GM21515 (cell line): ENCODE data around the gene DDRGK1.

ENCODE experiments used
- ATAC-seq: cut with Tn5 transposase; IDR thresholded peaks from one replicate; pipeline ENCODE4 v1.9.1; 2021; ENCODE audit not compliant: unreplicated experiment

DDRGK1 gene

DNA sequence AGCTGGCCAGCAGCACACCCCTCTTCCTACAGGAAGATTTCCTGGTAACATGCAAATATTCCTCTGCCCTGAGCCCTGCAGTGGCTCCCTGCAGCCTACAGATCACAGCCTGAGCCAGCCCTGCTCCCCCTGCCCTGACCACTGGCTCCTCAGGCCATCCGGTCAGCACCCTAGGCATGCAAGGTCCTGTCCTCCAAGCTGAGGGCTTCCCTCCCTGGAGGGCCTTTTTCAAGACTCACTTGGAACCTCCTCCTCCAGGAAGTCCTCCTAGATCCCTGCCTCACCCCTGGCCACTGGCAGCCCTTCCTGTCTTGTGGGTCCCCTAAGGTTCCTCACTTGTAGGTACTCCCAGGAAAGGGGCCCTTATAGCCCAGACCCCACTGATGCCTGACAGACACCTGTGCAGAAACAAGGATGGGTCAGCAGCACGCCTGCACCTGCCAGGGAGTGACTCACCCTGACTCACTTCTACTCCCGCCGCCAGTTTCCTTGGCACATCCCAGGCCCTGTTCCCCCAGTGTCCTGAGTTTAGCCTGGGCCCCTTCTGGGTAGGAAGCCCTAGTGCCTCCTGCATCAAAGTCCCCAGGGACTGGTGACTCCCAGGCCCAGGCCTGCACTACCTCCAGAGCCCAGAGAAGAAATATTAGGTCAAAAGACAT is 31.3 kb upstream of the DDRGK1 start:
- ATAC-seq = no peak

DNA sequence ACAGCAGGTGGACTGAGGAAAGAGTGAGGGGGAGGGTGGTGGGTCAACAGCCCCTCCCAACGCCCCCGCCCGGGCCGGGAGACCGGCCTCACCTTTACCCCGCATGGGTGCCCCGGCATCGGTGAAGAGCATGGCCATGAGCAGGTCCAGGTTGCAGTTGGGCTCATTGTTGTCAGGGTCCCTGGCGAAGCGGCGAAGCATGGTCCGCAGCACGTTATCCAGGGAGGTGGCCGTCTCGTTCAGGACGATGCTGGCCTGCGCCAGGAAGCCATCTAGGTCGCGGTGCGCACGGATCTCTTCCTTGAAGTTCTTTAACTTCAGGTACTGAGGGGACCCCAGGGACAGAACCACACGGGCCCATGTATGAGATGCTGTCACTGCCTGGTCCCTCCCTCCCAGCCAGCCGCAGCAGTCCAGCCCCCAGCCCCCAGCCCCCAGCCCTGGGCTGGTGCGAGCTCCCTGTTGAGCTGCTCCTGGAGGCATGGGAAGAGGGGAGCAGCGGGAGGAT is 29.6 kb upstream of the DDRGK1 start:
- no peak for ATAC-seq

DNA sequence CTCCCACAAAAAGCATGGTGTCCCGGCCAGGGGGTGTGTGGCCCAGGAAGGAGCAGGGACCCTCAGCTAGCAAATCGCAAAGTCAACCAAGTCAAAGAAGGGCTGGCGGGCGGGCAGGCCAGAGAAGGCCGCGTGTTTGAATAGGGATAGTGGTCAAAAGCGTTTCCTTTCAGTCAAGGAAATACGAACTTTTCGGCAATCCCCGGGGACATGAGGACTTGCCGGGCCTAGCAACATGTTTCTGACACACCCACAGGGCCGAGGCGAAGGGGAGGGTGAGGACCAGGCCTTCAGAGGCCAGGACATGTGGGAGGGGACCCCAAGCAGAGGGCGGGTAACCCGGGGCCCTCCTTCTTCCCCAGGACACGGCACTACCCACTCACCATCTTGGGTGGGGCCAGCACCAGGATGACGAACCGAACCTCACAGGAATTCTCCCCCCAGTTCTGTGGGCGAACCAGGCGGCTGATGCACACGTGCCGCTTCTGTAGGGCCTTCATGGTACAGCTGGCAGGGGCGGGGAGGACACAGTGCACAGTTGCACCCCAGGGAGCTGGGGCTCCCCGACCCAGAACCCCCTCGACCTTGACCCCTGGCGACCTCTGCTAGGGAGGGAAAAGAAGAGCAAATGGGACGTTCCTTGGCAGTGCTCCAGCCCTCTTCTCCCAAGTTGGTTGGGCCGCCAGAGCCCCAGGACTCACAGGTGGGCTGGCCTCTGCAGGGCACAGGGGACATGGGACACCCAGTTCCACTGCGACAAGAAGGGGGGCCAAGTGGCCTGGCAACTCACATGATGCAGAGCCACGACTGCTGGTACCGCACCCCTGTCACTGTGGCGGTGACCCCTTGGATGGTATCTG is 28.9 kb upstream of the DDRGK1 start:
- ATAC-seq = no peak

DNA sequence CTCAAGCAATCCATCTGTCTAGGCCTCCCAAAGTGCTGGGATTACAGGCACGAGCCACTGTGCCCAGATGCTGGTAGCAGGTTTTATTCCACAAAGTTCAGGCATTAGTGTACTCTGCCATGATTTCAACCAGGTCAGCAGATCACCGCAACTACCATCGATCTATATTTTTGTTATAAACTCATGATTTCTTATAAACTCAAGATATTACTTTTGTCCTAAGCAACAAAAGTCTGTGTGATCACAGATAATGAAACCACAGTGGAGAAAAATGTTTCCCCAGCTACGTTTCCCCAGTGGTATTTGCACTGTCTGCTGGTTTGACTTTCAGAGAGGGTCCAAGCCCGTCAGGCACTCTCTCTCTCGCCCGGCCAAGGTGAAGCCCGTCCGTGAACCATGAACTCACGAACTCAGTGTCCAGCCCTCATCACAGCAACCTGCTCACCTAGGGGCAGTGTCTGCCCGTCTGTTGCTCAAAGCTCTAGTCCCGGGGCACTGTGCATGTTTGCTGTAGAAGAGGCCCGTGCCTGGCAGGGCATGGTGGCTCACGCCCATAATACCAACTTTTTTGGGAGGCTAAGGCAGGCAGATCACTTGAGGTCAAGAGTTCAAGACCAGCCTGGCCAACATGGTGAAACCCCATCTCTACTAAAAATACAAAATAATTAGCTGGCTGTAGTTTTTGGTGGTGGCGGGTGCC is 27.6 kb upstream of the DDRGK1 start:
- ATAC-seq = no peak

DNA sequence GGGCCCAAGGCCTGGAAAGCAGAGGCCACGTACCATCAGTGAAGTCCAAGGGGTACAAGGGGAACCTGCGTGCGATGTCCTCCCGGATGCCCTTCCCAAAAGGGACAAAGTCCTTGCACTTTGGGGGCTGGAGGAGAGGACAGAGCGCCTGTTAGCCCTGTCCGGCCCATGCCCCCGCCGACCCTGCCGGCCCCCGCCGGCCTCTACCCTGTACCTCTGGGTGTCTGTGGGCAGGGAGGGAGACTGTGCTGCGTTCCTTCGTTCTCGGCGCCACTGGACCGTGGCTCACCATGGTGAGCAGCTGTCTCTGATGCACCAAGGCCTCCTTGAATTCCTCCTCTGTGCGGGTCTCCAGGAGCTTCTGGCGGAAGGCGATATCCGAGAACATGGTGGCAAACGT is 26.6 kb upstream of the DDRGK1 start:
- ATAC-seq = no peak

DNA sequence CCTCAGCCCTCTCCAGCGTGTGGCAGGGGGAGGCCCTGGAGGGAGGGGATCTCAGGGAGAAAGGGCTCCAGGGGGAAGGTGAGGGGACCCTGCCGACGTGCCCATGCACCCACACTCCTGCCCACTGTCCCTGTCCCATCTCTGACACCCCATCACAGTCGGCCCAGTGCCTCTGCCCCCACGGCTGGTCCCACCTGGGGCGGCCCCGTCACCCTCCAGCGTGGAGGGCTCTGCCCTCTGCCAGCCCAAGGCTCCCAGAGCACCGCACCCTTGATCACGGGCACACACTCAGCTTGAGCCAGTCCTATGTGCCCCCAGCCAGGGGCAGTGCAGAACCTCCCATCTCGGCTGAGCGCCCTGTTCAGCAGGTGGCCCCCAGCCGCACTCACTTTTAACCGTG is 25.3 kb upstream of the DDRGK1 start:
- no peak for ATAC-seq

DNA sequence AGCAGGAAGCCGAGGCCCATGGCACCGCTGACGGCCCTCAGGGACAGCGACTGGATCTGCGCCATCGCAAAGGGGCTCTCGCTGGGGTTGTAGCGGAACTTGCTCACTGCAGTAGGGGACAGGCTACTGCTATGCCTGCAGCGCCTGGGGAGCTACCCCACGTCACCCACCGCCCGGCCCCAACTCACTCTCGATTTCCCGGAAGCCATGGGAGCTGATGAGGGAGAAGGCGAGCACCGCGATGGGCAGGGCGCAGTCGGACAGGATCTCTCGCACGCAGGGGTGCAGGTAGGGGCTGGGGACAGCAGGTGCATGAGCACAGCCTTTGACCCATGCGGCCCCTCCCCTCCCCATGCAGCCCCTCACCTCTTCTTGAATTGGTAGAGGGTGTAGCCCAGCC is 24.7 kb upstream of the DDRGK1 start:
- no peak for ATAC-seq

DNA sequence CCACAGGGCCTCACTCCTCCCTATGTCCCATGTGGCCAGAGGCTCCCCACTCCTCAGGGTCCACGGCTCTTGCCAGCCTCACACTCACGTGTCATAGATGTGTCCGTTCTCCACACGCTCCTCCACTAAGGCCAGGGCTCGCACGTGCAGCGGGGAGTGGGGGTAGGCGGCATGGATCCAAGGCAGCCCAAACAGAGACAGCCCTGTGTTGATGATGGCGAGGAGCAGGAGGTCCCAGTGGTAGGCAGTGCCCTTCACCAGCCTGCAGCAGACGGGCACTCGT is 24.2 kb upstream of the DDRGK1 start:
- ATAC-seq = no peak

DNA sequence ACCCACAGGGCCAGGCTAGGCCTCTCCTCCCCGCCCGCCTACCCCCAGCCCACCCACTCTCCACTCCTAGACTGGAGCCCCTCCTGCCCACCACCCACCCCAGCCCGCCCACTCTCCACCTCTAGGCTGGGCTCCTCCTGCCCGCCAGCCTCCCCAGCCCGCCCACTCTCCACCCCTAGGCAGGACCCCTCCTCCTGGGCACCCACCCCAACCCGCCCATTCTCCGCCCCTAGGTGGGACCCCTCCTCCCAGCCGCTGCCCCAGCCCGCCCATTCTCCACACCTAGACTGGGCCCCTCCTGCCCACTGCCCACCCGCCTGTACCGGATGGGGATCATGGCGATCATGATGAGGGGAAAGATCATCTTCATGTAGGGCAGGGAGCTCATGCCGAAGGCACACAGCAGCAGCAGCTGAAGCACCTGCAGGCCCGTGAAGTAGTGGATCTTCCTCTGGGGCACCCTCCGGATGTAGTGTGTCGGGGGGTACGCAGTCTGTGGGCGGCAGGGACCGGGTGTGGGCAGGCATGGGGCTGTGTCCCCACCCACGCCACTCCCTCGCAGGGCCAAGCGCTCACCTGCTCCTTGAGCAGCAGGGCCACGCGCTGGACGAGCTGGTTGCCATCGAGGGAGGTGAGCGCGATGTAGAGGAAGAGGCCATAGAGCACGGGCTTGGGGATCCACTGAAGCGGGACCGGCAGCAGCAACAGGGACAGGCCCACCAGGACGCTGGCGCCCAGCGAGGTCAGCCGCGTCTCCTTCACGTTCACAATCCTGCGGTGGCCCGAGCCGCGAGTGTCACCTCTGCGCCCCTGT is 23.7 kb upstream of the DDRGK1 start:
- no peak for ATAC-seq

DNA sequence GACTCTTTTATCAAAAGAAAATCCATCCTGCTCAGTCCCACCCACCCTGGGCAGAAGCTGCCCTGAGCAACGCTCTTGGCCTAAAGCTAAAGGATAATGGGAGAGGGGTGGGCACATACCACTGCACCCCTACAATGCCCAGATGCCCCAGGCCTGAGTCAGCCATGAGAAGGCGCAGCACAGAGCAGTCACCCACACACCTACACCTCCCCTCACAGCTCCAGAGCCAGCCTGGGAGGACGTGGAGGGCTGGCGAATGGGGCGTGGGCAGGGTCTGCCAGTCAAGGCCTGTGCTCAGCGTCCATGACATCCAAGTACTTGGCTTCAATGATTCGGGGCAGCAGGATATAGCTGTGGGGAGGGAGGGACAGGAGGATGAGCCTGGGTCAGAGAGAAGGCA is 23.0 kb upstream of the DDRGK1 start:
- ATAC-seq = no peak

DNA sequence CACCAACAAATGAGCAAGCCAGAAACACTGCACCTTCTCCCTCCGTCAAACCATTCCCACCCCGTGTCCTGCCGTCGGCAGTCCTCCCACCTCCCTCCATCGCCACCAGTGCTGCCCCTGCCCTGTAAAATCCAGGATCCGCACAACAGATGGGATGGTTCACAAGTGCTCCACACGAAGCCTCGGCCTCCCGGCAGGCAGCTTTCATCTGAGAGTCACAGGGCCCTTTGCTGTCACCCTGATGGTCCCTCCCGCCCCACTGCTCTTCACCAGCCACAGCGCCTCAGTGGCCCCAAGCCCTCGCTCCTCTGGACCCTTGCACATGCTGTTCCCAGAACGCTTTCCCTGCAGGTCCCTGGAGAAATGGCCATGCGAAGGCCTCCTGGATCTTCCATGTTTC is 22.4 kb upstream of the DDRGK1 start:
- ATAC-seq = no peak

DNA sequence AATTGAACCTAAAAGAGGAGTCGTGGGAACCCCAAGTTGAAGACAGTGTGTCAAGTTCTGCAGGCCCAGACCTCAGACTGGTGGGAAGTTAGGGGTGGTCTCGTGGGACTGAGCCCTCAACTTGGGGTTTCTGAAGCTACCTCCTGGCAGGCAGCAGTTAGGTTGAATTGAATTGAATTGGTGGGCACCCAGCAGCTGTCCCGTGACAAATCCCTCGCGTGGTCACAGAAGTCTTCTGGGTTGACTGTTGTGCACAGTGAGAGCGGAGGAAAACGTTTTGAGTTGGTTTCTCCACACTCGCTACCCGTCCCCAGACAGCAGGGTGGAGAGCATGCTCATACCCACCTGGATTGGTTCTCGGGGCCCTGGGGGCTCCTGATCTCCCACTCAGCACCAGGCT is 21.6 kb upstream of the DDRGK1 start:
- no peak for ATAC-seq

DNA sequence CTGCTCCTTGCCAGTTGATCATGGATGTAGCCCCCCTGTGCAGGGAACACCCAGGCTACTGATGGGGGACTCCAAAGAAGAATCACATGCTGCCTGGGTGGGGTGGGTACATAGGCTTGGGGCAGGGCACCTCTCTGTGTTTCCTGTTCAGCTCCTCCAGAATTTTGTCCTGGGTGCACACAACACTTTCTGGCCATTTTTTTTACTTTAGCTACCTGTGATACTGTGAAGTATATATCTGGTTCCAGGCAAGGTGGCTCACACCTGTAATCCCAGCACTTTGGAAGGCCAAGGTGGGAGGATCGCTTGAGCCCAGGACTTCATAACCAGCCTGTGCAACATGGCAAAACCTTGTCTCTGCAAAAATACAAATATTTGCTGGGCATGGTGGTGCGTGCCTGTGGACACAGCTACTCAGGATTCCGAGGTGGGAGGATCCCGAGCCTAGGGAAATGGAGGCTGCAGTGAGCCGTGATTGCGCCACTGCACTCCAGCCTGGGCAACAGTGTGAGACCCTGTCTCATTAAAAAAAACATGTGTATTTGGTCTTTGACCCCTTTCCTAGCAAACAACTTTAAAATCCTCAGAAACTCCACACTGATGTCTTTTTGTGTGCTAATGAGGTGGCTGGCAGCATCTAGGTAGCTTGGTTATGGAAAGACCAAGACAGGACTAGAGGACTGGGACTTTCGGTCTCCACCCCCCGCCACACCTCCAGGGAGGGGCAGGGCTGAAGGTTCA is 20.4 kb upstream of the DDRGK1 start:
- no peak for ATAC-seq

DNA sequence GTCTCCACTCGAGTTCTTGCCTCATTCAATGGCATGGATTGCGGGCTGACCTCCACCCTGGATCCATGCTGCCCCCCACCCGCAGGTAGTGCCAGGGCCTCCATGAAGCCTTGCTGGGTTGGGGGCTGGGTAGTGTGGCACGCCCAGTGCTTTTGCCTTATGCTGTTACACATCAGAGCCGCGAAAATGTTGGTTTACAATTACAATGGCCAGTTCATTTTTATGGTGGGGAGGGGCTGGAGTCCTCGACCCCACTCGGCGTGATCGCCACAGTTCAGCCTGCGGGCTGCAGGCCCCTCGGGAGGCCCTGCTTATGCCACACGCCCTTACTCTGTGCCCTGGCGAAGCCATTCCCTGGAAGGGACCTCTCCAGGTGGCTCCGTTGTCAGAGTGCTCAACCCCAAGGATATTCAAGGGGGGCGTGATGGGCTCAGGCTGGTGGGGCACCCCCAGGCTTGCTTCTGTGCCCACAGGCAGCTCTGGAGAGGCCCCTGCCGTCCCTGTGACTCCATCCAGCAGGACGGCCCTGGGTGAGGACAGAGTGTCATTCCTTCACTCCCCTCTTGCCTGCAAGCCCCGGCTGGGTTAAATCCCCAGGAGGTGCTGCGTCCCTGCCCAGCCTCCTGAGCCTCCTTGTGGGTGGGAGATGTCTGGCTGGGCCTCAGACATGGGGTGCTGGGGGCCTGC is 19.7 kb upstream of the DDRGK1 start:
- ATAC-seq = no peak

DNA sequence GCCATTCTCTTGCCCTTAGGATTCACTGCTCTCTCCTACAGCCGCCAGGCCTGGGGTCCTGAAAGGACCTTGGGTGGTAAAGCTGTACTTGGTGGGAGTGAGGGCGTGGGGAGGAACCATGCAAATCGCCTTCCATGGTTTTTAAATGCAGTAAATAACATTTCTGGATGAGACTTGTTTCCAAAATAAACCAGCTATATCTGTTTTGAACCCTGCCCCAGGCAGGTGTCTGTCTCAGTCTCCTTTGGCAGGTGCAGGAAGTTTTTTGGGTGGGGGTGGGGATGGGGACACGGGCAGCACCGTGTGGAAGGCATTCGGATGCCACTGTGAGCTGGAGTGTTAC is 19.1 kb upstream of the DDRGK1 start:
- ATAC-seq = no peak

DNA sequence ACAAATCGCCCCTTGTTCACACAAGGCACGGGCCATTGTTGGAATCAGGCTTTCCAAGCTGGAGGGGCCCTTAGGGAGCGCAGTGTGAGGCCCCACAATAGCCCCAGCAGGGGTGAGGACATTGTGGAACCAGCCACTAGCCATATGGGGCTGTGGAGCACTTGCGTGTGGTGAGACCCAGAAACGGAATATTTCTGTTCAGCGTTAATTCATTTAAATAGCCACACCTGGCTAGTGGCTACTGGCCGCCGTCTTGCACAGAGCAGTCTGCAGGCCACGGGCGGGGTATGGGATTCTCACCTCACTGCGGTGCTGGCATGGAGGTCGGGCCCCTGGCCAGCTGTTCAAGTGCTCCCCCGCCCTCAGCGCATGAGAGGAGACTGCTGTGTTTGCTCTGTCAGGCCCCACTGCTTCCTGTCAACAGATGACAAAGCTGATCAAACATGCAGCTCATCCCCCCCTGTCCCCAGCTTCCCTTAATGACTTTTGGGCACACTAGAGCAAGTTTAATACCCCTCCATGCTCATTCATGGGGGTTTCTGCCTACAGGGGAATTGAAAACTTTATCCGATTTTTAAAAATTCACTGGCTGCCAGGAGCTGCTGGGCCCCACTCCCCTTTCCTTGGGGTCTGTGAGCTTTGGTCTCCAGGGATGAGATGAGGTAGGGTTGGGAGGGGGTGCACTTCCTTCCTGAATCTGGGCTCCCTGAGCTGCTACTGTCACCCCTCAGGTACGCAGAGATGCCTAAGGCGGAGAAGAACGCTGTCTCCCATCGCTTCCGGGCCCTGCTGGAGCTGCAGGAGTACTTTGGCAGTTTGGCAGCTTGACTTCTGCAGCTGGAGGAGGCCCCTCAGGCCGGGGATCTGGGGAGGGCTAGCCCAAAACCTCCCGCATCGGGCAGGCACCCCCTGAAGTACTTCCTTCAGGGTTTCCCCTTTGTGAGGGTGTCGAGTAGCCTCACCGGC is 18.4 kb upstream of the DDRGK1 start:
- ATAC-seq = no peak

DNA sequence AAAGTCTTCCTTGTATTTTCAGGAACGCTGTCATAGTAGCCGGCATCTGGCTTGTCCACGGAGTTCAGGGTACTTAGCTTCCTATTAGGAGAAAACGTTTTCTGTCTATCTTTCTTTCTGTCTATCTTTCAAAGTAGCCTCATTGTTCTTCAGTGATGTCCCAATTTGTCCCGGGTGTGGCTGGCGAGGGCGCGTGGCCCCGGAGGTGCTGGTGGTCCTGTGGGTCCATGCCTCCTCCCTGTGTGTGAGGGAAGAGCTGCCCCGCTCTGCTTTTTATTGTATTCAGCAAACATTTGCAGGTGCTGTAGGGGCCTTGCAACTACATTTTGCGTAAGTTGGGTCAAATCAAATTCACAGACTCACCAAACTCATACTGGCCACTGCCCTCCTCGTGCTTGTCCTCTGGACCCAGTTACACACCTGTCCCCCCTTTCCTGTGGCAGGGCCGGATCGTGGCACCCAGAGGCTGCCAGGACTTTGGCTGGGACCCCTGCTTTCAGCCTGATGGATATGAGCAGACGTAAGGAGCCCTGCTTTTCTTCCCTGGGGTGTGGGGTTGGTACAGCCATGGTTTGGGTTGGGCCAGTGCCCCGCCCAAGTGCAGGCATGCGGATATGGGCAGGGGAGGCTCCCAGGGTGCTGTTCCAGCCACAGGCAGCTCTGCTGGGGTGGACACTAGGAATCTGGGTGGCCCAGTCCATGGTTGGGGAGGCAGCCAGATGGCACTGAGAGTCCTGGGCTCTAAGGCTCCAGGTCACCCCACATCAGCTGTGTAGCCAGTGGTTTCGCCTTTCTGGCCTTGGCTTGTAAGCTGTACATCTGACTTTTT is 17.1 kb upstream of the DDRGK1 start:
- ATAC-seq = no peak
